ENCODE results near the gene KLHL22.
A peak's percentile ranks its signal among the peaks of the same experiment; 100 is the strongest.
"Not testable (repeated sequence)": the region's sequence is repeated elsewhere in the genome, so short reads cannot be mapped to it uniquely, and the experiment has no call there.

KLHL22 gene

DNA sequence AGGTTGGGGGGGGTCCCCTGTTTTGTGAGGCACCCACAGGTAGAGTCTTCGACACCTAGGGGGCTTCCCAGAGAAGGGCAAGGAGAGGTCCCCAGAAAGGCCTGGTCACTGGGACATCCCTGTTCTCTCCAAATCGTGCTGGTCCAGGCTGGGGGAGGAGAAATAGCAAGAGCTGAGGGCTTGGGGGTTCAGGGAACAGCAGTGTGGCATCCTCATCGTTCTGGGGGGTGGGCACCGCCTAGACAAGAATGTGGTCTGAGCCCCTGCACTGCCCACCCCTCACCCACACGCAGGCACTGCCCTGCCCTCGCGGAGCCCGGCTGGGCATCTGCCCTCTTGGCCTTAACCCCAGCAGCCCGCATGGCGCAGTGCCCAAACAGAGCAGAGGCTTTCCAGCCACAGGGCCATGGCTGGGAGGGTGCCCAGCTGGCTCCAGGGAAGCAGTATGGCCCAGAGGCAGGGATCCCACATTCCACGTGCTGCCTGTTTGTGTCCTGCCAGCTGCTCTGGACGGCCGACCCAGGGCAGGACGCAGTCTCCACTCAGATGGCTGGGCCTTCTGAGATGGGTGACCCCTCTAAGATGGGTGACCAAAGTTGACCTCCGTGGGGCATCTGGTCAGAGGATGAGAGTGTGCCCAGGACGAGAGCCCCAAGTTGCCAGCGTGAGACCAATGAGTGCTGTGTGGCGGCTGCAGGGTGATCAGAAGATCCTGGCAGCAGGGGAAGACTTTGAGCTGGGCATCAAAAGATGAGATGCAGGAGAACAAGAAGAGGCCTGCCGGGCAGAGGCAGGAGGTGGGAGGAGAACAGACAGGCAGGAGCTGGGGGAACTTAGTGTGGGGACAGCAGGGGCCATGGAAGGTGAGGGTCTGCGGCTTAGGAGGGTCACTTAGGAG lies 72.3 kb downstream of the KLHL22 start:
- DNase-seq (ENCODE audit: extremely low read depth, low read depth) = no peak
- TF ChIP-seq CTCF (IDR thresholded peaks at IDR 0.05; ENCODE audit: low read depth, low read length) = no peak

GRCh38 chr22:20422271-20423007 lies 73.2 kb downstream of the KLHL22 start:
- peak; percentile 73 for DNase-seq (ENCODE audit: extremely low read depth, low read depth)
- no peak for TF ChIP-seq CTCF (IDR thresholded peaks at IDR 0.05; ENCODE audit: low read depth, low read length)

DNA sequence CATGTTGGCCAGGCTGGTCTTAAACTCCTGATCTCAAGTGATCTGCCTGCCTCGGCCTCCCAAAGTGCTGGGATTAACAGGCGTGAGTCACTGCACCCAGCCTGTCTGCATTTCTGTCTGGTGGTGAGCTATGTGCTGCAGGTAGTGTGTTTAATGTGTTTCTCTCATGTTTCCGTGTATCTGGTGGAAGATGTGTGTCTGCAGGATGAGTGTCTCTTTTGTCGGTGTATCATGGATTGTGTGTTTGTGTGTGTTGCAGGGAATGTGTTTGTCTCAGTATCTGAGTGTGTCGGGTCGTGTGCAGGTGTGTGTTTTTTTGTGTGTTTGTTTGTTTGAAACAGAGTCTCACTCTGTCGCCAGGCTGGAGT lies 74.1 kb downstream of the KLHL22 start:
- DNase-seq (ENCODE audit: extremely low read depth, low read depth) = no peak
- no peak for TF ChIP-seq CTCF (IDR thresholded peaks at IDR 0.05; ENCODE audit: low read depth, low read length)

- TF ChIP-seq CTCF (IDR thresholded peaks at IDR 0.05; ENCODE audit: low read depth, low read length) = no peak
Measured at GRCh38 chr22:20420157-20420842, 75.3 kb downstream of the KLHL22 start.

DNA sequence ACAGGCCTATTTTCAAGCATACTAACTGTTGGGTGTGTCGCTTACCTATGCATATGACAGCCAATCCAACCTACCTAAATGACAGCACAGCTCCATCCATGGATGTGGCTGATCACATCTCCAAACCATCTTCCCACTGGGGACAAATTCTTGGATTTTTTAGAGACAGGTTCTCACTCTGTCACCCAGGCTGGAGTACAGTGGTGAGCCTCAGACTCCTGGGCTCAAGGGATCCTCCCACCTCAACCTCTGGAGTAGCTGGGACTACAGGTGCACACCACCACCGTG lies 76.0 kb downstream of the KLHL22 start:
- DNase-seq (ENCODE audit: extremely low read depth, low read depth) = no peak
- TF ChIP-seq CTCF (IDR thresholded peaks at IDR 0.05; ENCODE audit: low read depth, low read length) = no peak

More at GRCh38 chr22:20420157-20420842, 75.3 kb downstream of the KLHL22 start:
- no peak for DNase-seq (ENCODE audit: extremely low read depth, low read depth)

- peak; percentile 83 for TF ChIP-seq CTCF (IDR thresholded peaks at IDR 0.05; ENCODE audit: low read depth, low read length)
Measured at GRCh38 chr22:20418211-20418788, 77.3 kb downstream of the KLHL22 start.

DNA sequence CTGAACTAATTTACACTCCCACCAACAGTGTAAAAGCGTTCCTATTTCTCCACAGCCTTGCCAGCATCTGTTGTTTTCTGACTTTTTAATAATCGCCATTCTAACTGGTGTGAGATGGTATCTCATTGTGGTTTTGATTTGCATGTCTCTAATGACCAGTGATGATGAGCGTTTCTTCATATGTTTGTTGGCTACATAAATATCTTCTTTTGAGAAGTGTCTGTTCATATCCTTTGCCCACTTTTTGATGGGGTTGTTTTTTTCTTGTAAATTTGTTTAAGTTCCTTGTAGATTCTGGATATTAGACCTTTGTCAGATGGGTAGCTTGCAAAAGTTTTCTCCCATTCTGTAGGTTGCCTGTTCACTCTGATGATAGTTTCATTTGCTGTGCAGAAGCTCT lies 79.9 kb downstream of the KLHL22 start:
- DNase-seq (ENCODE audit: extremely low read depth, low read depth) = not testable (repeated sequence)

More at GRCh38 chr22:20418211-20418788, 77.3 kb downstream of the KLHL22 start:
- DNase-seq (ENCODE audit: extremely low read depth, low read depth) = peak; percentile 75

DNA sequence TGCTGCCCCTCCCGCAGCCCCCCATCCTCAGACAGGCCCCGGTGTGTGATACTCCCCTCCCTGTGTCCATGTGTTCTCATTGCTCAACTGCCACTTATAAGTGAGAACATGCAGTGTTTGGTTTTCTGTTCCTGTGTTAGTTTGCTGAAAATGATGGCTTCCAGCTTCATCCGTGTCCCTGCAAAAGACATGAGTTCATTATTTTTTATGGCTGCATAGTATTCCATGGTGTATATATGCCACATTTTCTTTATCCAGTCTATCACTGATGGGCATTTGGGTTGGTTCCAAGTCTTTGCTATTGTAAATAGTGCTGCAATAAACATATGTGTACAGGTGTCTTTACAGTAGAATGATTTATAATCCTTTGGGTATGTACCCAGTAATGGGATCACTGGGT lies 80.4 kb downstream of the KLHL22 start:
- DNase-seq (ENCODE audit: extremely low read depth, low read depth) = not testable (repeated sequence)
